Right lobe of liver (tissue), 6 donors: ENCODE results near the gene B3GALT2. TPM values are rescaled to one million over a fixed set of nuclear protein-coding genes. Genes with fewer than 3 reads are reported as not detected.

Source experiments
- ATAC-seq, 4 donors: fragments of 200-7000 bp; cut with Tn5 transposase; one replicate each; pipeline ENCODE4 v1.9.1; 2020; ENCODE audit warnings: mild to moderate bottlenecking in 4 of 4, moderate library complexity in 4 of 4
- DNase-seq, 3 donors: peaks; one replicate each; pipeline ENCODE4 v3.0.0-alpha.2; 2020
- H3K27ac ChIP-seq, 3 donors: fragments of 200-600 bp; one replicate each; pipeline ENCODE4 v1.8.0; 2022
- H3K27me3 ChIP-seq, 2 donors: fragments of 200-600 bp; one replicate each; pipeline ENCODE4 v1.8.0; 2022
- H3K36me3 ChIP-seq, 4 donors: fragments of 200-600 bp; sonication (generic) in 1 of 4; one replicate each; pipeline versions ENCODE4 v1.5.1 to v1.8.0; 2017 to 2022; ENCODE audit warnings: control low read depth in 1 of 4
- H3K4me1 ChIP-seq, 4 donors: fragments of 200-600 bp; sonication (generic) in 1 of 4; one replicate each; pipeline versions ENCODE4 v1.5.1 to v1.8.0; 2017 to 2022; ENCODE audit warnings: control low read depth in 1 of 4
- H3K4me3 ChIP-seq, 3 donors: fragments of 200-600 bp; one replicate each; pipeline ENCODE4 v1.8.0; 2022
- H3K9me3 ChIP-seq, 4 donors: fragments of 200-600 bp; sonication (generic) in 1 of 4; one replicate each; pipeline versions ENCODE4 v1.5.1 to v1.8.0; 2017 to 2022; ENCODE audit warnings: control low read depth in 1 of 4
- POLR2A ChIP-seq: fragments of 450-650 bp; IDR thresholded peaks from one replicate; pipeline ENCODE4 v1.6.1; 2017; ENCODE audit warnings: antibody characterized with exemption, mild to moderate bottlenecking
- WGBS: methylation state at CpG from one replicate; pipeline ENCODE4 v1.1.6; 2018; ENCODE audit warnings: low coverage, low lambda C conversion rate; ENCODE audit not compliant: insufficient coverage; ENCODE audit errors: missing lambda C conversion rate; 5-methylcytosine and 5-hydroxymethylcytosine counted together
- intact Hi-C, 2 donors: fragments of 100-400 bp; cut with DNase I; formaldehyde crosslinking; loops; one replicate each; pipeline versions ENCODE4 v1.11.2 to v1.14.1; 2022
- total RNA-seq, 6 experiments: library from RNA; depleted of rRNA in 2 of 6; stranded (reverse); fragments of >200 nt in 2 of 6; fragmentation: NEBNext Ultra II Directional in 3 of 6; extraction: Animal tissue kit (Norgen Biotek cat#: 25700) in 3 of 6; gene quantifications; one replicate each; pipeline versions ENCODE4 v1.1.0 to v1.2.4, GENCODE V29; 2016 to 2023
- TF ChIP-seq, protein P1 (sequence below), 4 donors: fragments of 200-600 bp in 3 of 4; fragments of 450-650 bp in 1 of 4; IDR thresholded peaks; one replicate each; pipeline versions ENCODE4 v1.5.1 to v1.8.0; 2016 to 2022; ENCODE audit warnings: antibody characterized with exemption in 4 of 4, mild to moderate bottlenecking in 2 of 4
- donor health status: DM: no; HTN: yes; CAD: no.
- donor health status: DM: no; HTN: no; CAD: no.
- donor health status: DM: no; HTN: no; CAD: no.
- donor health status: DM: no; HTN: yes; CAD: no.
- donor health status: DM: no; HTN: yes; CAD: no.

Gene B3GALT2
- total RNA-seq, 6 experiments from 2014 or later, result 0.09 to 0.50 (median 0.24) TPM

- no peak for ATAC-seq
- Histone ChIP-seq H3K27me3 (no peaks in the 10 kb centered on the region), H3K4me1 (no peaks in the 10 kb centered on the region), H3K4me3 (no peak overlapping the region), H3K27ac (no peak overlapping the region), H3K36me3 (peaks cover 0 to 53% (median 0%) of the 10 kb centered on the region in 4 donors), H3K9me3 (no peaks in the 10 kb centered on the region)
- no peak for DNase-seq
- intact Hi-C loops, result no loop called here
- WGBS, result 70% methylated on average over 1 of the region's 1 CpG
- TF ChIP-seq, protein P1, sequence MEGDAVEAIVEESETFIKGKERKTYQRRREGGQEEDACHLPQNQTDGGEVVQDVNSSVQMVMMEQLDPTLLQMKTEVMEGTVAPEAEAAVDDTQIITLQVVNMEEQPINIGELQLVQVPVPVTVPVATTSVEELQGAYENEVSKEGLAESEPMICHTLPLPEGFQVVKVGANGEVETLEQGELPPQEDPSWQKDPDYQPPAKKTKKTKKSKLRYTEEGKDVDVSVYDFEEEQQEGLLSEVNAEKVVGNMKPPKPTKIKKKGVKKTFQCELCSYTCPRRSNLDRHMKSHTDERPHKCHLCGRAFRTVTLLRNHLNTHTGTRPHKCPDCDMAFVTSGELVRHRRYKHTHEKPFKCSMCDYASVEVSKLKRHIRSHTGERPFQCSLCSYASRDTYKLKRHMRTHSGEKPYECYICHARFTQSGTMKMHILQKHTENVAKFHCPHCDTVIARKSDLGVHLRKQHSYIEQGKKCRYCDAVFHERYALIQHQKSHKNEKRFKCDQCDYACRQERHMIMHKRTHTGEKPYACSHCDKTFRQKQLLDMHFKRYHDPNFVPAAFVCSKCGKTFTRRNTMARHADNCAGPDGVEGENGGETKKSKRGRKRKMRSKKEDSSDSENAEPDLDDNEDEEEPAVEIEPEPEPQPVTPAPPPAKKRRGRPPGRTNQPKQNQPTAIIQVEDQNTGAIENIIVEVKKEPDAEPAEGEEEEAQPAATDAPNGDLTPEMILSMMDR (IDR thresholded peaks at IDR 0.05), result peak; percentile 17 to 40 (median 33)
- TF ChIP-seq POLR2A, result no peak
These were observed 43.1 kb downstream of the B3GALT2 start for GRCh38 chr1:193143285-193143684.

DNA sequence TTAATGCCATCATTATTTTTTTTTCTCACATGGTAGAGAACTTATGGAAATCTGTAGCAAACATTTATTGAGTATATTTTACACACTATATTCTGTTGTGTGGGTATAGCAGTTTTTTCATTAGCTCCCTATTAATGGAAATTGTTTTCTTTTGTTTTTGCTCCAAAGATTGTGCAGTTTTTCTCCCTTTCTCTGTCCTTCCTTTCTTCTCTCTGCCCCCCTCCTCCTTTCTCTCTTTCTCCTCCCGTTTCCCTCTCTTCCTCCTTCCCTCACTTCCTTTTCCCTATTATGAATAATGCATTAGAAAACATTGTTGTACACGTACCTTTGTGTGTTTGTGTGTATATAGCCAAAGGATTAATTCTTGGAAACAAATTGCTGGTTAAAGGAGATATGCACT lies 44.0 kb downstream of the B3GALT2 start:
- H3K27me3 ChIP-seq, result no peaks in the 10 kb centered on the region
- peaks cover 0 to 54% (median 0%) of the 10 kb centered on the region in 4 donors for H3K36me3 ChIP-seq
- no peak overlapping the region for H3K4me3 ChIP-seq
- no peak for ATAC-seq
- 38% methylated on average over 2 of the region's 2 CpGs for WGBS
- intact Hi-C loops, result no loop called here
- no peaks in the 10 kb centered on the region for H3K4me1 ChIP-seq
- TF ChIP-seq, protein P1 (IDR thresholded peaks at IDR 0.05), result no peak
- no peak for TF ChIP-seq POLR2A
- no peak overlapping the region for H3K27ac ChIP-seq
- no peak for DNase-seq
- H3K9me3 ChIP-seq, result no peaks in the 10 kb centered on the region

DNA sequence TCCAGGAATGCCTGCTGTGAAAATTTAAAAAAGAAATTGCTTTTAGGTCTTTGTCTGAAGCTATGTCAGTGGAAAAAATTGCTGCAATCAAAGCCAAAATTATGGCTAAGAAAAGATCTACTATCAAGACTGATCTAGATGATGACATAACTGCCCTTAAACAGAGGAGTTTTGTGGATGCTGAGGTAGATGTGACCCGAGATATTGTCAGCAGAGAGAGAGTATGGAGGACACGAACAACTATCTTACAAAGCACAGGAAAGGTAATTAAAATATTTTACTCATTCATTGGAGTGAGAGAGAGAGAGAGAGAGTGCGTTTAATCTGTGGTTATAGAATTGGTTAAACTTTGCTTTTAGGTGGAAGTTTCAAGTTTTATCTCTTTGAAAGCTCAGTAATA lies 44.6 kb downstream of the B3GALT2 start:
- 86% methylated on average over 3 of the region's 3 CpGs for WGBS
- H3K27ac ChIP-seq, result no peak overlapping the region
- intact Hi-C loops, result no loop called here
- H3K27me3 ChIP-seq, result no peaks in the 10 kb centered on the region
- no peak overlapping the region for H3K4me3 ChIP-seq
- no peaks in the 10 kb centered on the region for H3K4me1 ChIP-seq
- ATAC-seq (no peak), DNase-seq (no peak)
- H3K36me3 ChIP-seq, result peaks cover 0 to 54% (median 0%) of the 10 kb centered on the region in 4 donors
- no peaks in the 10 kb centered on the region for H3K9me3 ChIP-seq
- no peak for TF ChIP-seq POLR2A
- TF ChIP-seq, protein P1 (IDR thresholded peaks at IDR 0.05), result no peak

DNA sequence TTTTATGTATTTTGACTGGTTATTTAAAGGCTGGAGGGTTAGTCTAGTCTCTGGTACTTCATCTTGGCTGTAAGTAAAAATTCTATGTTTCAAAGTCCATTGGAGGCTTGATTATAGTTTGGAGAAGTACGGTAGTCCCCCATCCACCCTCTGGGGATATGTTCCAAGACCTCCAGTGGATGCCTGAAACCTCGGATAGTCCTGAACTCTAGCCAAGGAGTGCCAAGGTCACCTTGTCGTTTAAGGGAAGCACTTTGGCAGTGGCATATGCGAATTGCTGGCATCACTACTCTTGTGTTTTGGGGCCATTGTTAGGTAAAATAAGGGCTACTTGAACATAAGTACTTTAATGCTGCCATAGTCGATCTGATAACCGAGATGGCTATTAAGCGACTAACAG lies 46.2 kb downstream of the B3GALT2 start:
- no peak overlapping the region for H3K27ac ChIP-seq
- peaks cover 0 to 63% (median 0%) of the 10 kb centered on the region in 4 donors for H3K36me3 ChIP-seq
- no peak for DNase-seq
- no peak overlapping the region for H3K4me3 ChIP-seq
- H3K27me3 ChIP-seq, result no peaks in the 10 kb centered on the region
- no peaks in the 10 kb centered on the region for H3K9me3 ChIP-seq
- H3K4me1 ChIP-seq, result no peaks in the 10 kb centered on the region
- no peak for ATAC-seq
- TF ChIP-seq, protein P1 (IDR thresholded peaks at IDR 0.05), result no peak
- TF ChIP-seq POLR2A, result no peak
- intact Hi-C loops, result no loop called here
- 59% methylated on average over 6 of the region's 7 CpGs for WGBS
